ENCODE data around the gene CKMT2. TPM values are rescaled to one million over a fixed set of nuclear protein-coding genes. Genes with fewer than 3 reads are reported as not detected.

CKMT2 gene
- total RNA-seq, 4 donors from 2014 or later = 1.5 to 2.8 (median 2.4) TPM

DNA sequence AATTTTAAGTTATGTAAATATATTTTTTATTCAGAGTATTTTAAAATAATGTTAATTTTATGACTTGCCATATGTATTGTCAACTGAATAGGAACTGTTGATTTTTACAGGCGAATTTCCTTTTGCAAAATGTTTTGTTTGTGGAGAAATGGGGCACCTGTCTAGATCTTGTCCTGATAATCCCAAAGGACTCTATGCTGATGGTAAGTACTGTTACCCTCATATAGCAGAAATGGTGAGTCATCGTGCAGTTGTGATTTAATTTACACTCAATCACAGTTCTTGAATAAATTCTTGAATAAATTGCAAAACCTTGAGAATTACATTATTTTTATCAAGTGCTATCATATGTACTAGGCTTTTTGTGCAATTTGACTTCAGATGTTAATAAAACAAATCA lies 75.7 kb downstream of the CKMT2 start:
- TF ChIP-seq, protein P1, sequence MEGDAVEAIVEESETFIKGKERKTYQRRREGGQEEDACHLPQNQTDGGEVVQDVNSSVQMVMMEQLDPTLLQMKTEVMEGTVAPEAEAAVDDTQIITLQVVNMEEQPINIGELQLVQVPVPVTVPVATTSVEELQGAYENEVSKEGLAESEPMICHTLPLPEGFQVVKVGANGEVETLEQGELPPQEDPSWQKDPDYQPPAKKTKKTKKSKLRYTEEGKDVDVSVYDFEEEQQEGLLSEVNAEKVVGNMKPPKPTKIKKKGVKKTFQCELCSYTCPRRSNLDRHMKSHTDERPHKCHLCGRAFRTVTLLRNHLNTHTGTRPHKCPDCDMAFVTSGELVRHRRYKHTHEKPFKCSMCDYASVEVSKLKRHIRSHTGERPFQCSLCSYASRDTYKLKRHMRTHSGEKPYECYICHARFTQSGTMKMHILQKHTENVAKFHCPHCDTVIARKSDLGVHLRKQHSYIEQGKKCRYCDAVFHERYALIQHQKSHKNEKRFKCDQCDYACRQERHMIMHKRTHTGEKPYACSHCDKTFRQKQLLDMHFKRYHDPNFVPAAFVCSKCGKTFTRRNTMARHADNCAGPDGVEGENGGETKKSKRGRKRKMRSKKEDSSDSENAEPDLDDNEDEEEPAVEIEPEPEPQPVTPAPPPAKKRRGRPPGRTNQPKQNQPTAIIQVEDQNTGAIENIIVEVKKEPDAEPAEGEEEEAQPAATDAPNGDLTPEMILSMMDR (IDR thresholded peaks at IDR 0.05; ENCODE audit: low read depth) = no peak

DNA sequence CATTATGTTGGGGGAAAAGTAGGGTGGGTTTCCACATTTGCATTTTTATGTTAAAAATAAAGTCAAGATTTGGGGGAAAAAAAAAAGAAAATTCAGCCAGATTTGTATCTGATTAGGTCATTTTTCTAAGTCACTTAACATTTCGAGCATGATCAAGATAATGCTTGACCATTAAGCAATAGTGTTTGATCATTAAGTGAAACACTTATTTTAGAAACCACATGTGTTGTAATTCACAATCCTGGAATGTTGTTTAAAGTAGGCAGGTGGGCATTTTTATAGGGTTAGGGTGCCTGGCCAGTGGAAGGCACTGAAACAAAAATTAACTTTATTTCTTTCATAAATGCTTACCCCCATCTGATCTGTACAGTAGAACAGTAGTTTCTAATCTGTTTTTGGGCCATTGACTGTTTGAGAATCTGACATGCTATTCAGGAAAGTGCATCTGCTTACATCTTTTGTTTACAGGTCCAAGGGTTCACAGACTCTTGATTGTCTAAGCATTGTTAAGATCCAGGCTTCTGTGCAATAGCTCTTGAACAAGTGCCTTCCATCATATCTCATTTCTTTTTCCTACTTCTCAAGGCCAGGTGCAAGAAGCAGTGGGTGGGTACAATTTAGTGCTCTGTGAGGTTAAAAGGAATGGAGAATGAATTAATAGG lies 77.4 kb downstream of the CKMT2 start:
- TF ChIP-seq, protein P1 (IDR thresholded peaks at IDR 0.05; ENCODE audit: low read depth) = no peak

DNA sequence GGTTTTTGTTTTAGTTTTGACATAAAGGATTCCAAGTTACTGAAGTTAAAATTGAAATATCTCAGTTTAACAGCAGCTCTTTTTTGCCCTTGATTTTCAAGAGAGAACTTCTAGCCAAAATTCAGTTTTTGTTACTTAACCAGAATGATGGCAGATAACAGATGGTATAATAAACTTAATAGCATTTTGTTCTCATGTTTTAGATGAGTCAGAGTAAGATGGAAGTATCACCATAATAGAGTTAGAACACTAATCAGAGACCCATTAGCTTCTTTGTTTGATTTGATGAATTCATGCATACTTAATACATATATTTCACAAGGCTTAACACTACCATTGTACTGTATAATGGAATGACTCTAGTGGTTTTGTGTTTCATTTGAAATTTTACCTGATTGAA lies 80.2 kb downstream of the CKMT2 start:
- TF ChIP-seq, protein P1 (IDR thresholded peaks at IDR 0.05; ENCODE audit: low read depth) = no peak

DNA sequence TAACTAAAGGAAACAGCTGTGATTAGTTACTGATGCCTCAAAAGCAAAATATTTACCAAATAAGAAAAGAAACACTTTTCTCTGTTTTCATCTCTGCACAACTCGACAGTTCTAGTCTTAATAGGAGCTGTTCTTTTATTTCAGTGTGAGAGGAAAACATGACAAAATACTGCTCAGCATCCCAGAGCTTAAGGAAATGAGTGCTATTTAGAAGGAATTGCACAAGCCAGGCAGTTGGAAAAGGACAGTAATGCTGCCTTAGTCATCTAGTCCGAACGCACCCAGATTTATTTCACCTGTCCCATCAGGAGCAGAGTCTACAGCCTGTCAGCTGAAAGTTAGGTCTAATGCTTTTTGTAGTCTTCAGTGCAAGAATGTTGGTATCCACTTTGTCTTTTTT lies 80.6 kb downstream of the CKMT2 start:
- TF ChIP-seq, protein P1 (IDR thresholded peaks at IDR 0.05; ENCODE audit: low read depth) = no peak

DNA sequence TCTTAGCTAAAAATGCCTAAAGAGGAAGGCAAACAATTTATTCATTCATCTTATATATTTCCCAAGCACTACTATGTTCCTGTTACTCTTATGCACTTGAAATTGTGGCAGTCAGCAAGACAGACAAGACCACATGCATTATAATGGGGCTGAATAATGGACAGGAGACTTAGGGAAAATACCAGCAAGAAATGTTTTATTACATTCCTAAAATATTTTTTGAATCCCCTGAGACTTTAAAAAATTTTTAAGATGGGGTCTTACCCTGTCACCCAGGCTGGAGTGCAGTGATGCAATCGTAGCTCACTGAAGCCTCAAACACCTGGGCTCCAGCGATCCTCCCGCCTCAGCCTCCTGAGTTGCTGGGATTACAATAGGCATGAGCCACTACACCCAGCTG lies 81.5 kb downstream of the CKMT2 start:
- TF ChIP-seq, protein P1 (IDR thresholded peaks at IDR 0.05; ENCODE audit: low read depth) = no peak

DNA sequence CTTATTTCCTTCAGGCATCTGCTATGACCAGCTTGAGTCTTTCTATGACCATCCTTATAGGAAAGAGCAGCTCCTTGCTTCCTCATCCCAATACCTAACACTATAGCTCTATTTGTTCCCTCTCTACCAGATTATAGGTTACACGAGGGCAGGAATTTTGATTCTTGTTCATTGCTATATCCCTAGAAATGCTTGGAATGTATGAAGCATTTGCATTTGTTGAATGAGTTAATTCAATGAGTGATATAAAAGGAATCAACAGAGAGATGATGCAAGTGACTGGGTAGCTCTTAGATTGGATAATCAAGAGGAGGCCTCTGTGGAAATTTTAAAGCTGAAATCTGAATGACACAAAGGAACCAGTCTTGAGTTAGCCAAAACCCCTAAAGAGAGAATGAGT lies 82.2 kb downstream of the CKMT2 start:
- TF ChIP-seq, protein P1 (IDR thresholded peaks at IDR 0.05; ENCODE audit: low read depth) = no peak

DNA sequence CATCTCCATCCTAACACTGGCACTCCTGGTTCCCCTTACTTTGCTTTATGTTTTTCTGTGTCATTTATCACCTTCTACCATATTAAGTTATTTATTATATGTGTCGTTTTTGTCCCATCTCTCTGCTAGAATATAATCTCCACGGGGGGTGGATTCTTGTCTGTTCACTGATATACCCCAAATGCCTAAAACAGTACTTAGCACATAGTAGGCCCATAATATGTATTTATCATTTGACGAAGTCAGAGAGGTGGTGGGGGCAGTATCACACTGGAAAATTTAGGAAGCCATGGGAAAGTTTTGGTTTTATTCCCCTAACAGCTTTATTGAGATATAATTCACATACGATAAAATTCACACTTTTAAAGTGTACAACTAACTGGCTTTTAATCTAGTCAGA lies 82.7 kb downstream of the CKMT2 start:
- TF ChIP-seq, protein P1 (IDR thresholded peaks at IDR 0.05; ENCODE audit: low read depth) = no peak

Small RNA genes lying within 50 kb of the gene (small RNA-seq; reads per million reads assigned to genes)
- not detected for gene AC026436.1

Other genes with a start within 250 kb of the CKMT2 start
- 10 to 100 TPM; 23.1 to 28.5 (median 25.7) TPM for gene ZCCHC9, start 68.3 kb downstream of the CKMT2 start, total RNA-seq
- gene ACOT12, start 160.8 kb downstream of the CKMT2 start, total RNA-seq = not detected